ENCODE results near the gene GPR160.

GPR160 gene

DNA sequence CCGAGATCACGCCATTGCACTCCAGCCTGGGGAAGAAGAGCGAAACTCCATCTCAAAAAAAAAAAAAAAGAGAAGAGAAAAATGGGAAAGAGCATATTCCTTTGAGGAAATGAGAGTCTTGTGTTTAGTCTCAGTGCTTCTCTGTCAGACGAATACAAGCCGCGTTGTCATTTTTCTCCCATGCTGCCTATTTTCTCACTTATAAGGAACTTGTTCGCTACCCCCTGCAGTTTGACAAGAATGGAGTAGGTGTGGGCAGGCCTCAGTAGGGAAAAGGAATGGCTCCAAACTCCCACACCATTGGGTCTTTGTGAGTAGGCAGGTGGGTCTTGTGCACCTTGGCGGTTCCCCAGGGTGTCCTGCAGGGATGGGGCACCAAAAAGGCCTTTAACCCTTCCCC is 6.5 kb downstream of the GPR160 start:
- DNase-seq (ENCODE audit: low read depth), result no peak
- TF ChIP-seq CTCF (IDR thresholded peaks at IDR 0.05; ENCODE audit: control insufficient read depth, extremely low read depth, insufficient read depth), result no peak
- H3K4me3 ChIP-seq (ENCODE audit: low read depth, low read length), result no peak overlapping the region

DNA sequence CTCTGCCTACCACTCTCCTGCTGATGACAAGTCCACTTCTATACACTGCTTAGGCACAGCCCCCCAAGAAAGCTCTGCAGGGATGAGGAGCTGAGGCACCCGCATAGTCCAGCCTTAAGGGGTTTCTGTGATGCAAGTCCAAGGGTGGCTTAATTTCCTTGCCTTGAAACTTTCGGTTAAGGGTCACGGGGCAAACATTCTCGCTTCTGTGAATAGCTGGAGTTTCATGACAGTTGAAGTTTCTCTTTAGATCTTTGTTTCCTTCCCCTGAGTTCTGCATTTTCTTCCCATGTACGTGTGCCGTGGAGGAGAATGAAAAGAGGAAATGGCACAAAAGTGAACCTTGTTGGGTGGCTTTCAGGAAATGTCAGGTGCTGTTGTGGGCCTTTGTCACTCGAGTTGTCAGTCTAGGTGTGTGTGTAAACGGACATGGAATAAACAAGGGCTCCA is 7.0 kb downstream of the GPR160 start:
- TF ChIP-seq CTCF (IDR thresholded peaks at IDR 0.05; ENCODE audit: control insufficient read depth, extremely low read depth, insufficient read depth), result no peak
- H3K4me3 ChIP-seq (ENCODE audit: low read depth, low read length), result no peak overlapping the region
- no peak for DNase-seq (ENCODE audit: low read depth)

GRCh38 chr3:170046269-170047132 is 8.7 kb downstream of the GPR160 start:
- peak overlapping the region; percentile 34 for H3K4me3 ChIP-seq (ENCODE audit: low read depth, low read length)
- no peak; the same call in 1 of the 2 replicates for TF ChIP-seq CTCF (IDR thresholded peaks at IDR 0.05; ENCODE audit: control insufficient read depth, extremely low read depth, insufficient read depth)
- DNase-seq (ENCODE audit: low read depth), result peak; percentile 73

DNA sequence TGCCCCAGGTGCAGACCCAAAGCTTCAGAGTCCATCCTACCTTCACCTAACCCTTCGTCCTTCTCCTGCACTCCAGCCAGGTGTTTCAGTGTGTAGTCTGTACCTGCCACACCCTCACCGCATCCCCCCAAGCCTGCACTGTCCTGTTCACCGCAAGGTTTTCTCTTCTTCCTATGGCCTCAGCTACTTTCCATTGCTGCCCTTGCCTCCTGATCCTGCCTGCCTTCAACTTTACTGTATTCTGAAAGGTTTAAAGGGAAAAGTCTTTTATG is 9.3 kb downstream of the GPR160 start:
- H3K4me3 ChIP-seq (ENCODE audit: low read depth, low read length), result peak overlapping the region; percentile 34
- DNase-seq (ENCODE audit: low read depth), result no peak
- TF ChIP-seq CTCF (IDR thresholded peaks at IDR 0.05; ENCODE audit: control insufficient read depth, extremely low read depth, insufficient read depth), result no peak

DNA sequence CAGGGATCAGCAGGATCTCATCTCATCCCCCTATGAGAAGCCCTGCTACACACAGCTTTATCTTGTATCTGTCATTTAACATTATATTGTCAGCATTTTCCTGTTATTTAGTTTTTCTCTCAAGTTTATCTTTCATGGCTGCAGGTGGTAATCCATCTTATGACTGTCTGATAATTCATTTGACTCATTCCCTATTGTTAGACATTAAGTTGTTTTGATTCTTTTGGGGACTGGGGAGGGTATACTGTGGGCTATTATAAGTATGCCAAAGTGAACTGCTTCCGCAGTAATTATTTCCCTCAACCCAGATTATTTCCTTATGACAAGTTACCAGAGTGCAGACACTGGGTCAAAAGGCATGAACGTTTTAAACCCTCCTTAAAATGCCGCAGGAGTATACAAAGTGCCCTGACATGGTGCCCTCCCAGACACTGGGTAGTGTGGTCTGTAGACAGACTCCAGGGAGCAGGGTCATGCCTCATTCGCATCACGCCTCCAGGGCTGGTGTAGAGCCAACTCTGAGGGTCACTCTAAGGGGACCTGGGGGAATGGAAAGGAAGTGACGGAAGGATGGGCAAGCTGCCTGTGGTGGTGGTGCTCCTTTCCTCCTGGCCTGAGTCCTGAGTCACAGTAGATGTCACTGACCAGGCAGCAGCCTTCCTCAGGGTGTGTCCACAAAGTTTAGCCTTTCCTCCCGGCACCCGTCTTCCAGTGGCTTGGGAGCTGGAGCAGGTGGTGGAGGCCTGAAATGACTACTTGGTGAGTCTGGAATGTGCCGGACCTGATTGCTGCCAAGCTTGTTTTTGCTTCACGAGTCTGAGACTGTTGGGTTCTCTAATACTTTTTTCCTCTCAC is 11.6 kb downstream of the GPR160 start:
- no peak for DNase-seq (ENCODE audit: low read depth)
- no peak overlapping the region for H3K4me3 ChIP-seq (ENCODE audit: low read depth, low read length)
- TF ChIP-seq CTCF (IDR thresholded peaks at IDR 0.05; ENCODE audit: control insufficient read depth, extremely low read depth, insufficient read depth), result no peak

DNA sequence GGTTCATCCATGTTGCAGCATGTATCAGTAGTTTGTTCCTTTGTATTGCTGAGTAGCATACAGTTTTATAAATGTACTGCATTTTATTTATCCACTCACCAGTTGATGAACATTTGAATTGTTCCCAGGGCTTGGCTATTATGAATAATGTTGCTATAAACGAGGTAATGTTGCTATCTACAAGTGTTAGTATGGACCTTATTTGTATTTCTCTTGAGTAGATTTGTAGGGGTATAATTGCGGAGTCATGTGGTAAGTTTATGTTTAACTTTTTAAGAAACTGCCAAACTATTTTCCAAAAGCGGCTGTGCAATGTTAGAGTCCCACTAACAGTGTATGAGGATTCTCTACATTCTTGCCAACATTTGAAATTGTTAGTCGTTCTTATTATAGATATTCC is 13.0 kb downstream of the GPR160 start:
- no peak for TF ChIP-seq CTCF (IDR thresholded peaks at IDR 0.05; ENCODE audit: control insufficient read depth, extremely low read depth, insufficient read depth)
- no peak overlapping the region for H3K4me3 ChIP-seq (ENCODE audit: low read depth, low read length)
- DNase-seq (ENCODE audit: low read depth), result no peak
